Lower leg skin (tissue), 4 donors: ENCODE results near the gene CD33. TPM values are rescaled to one million over a fixed set of nuclear protein-coding genes. Genes with fewer than 3 reads are reported as not detected.
A peak's percentile ranks its signal among the peaks of the same experiment; 100 is the strongest.
"Not testable (repeated sequence)": the region's sequence is repeated elsewhere in the genome, so short reads cannot be mapped to it uniquely, and the experiment has no call there.

Experiments used
- DNase-seq, 2 donors: peaks; one replicate each; pipeline ENCODE4 v3.0.0-alpha.2; 2019; ENCODE audit warnings: low spot score in 2 of 2
- H3K4me3 ChIP-seq: fragments of 200-600 bp; sonication (generic); 2 replicates; pipeline ENCODE4 v1.5.1; 2017; ENCODE audit warnings: mild to moderate bottlenecking, low read depth; ENCODE audit not compliant: poor library complexity, severe bottlenecking
- CTCF ChIP-seq, 3 donors: fragments of 450-650 bp; IDR thresholded peaks; one replicate each; pipeline ENCODE4 v1.5.1; 2016; ENCODE audit warnings: antibody characterized with exemption in 3 of 3, mild to moderate bottlenecking in 3 of 3, moderate library complexity in 2 of 3
- POLR2A ChIP-seq, 2 donors: fragments of 450-650 bp; IDR thresholded peaks; one replicate each; pipeline ENCODE4 v1.6.1; 2016 to 2017; ENCODE audit warnings: antibody characterized with exemption in 2 of 2, mild to moderate bottlenecking in 1 of 2, moderate library complexity in 1 of 2
- WGBS, 2 donors: methylation state at CpG; one replicate each; pipeline ENCODE4 v1.1.5; 2018; 5-methylcytosine and 5-hydroxymethylcytosine counted together
- intact Hi-C: fragments of 100-400 bp; cut with DNase I; formaldehyde crosslinking; loops from one replicate; pipeline ENCODE4 v1.15.0; 2023; ENCODE audit warnings: low total_unique reads
- total RNA-seq, 4 donors: library from RNA; depleted of rRNA; stranded (reverse); fragments of >200 nt; gene quantifications; one replicate each; pipeline ENCODE4 v1.1.0, GENCODE V29; 2016

Gene CD33
- 1 to 10 TPM; 1.4 to 2.5 (median 2.1) TPM for total RNA-seq

GRCh38 chr19:51224898-51225393 is at the start of gene CD33:
Gene CD33 (plus strand): TSS chr19:51225080. CDS start chr19:51225119, 39 bp downstream.
- peak in 1 of 2 donors; percentile 17 for DNase-seq
- intact Hi-C loops, result not testable (repeated sequence)
- H3K4me3 ChIP-seq, result peak within 1 kb of the TSS; percentile 19
- 64 to 68% methylated on average over 11 of the region's 11 CpGs for WGBS, 2 donors

GRCh38 chr19:51179256-51179655 is 45.6 kb upstream of the CD33 start:
- intact Hi-C loops, result no loop called here
- H3K4me3 ChIP-seq, result no peak overlapping the region
- TF ChIP-seq CTCF (IDR thresholded peaks at IDR 0.05) (no peak), POLR2A (IDR thresholded peaks at IDR 0.05) (no peak)
- 38 to 58% methylated on average over 1 of the region's 1 CpG for WGBS, 2 donors
- DNase-seq, result peak in 1 of 2 donors; percentile 10

- H3K4me3 ChIP-seq, result no peak overlapping the region
- WGBS, 2 donors, result 93 to 100% methylated on average over 4 to 39 of the region's 39 CpGs
- peak in 1 of 2 donors; percentile 59 for DNase-seq
- no peak for TF ChIP-seq CTCF (IDR thresholded peaks at IDR 0.05)
- TF ChIP-seq POLR2A (IDR thresholded peaks at IDR 0.05), result no peak
- intact Hi-C loops, result no loop called here
Measured at GRCh38 chr19:51181377-51181912, 43.4 kb upstream of the CD33 start.

- peak in 1 of 2 donors; percentile 72 for DNase-seq
Measured at GRCh38 chr19:51181913-51182419, 42.9 kb upstream of the CD33 start.

DNA sequence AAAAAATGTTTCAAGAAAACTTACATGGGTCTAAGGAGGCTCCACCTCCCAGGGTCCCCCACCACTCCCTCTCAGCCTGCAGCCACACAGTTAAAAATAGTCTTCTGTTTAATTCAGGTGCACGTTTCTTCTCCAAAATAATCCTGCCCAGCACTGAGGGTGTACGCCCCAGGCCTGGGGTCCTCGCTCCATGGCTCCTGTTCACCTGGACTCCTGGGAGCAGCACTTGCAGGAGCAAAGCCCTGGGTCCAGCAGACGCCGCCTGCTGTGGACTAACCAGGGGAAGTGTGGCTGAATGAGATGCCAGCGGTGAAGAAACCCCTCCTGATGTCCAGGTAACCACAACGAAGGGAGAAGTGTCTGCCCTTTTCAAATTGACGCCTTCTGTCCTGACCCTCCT is 41.3 kb upstream of the CD33 start:
- DNase-seq, result peak in 1 of 2 donors; percentile 66
- intact Hi-C loops, result no loop called here
- no peak for TF ChIP-seq CTCF (IDR thresholded peaks at IDR 0.05)
- TF ChIP-seq POLR2A (IDR thresholded peaks at IDR 0.05), result no peak
- H3K4me3 ChIP-seq, result no peak overlapping the region
- WGBS, 2 donors, result 75 to 76% methylated on average over 8 of the region's 8 CpGs

More at GRCh38 chr19:51181913-51182419, 42.9 kb upstream of the CD33 start:
- TF ChIP-seq CTCF (IDR thresholded peaks at IDR 0.05), result no peak
- no peak for TF ChIP-seq POLR2A (IDR thresholded peaks at IDR 0.05)
- WGBS, 2 donors, result 57 to 70% methylated on average over 20 to 31 of the region's 31 CpGs
- H3K4me3 ChIP-seq, result no peak overlapping the region
- intact Hi-C loops, result no loop called here

GRCh38 chr19:51185069-51185867 is 39.6 kb upstream of the CD33 start:
- DNase-seq, result no peak
- intact Hi-C loops, result no loop called here
- TF ChIP-seq POLR2A (IDR thresholded peaks at IDR 0.05), result no peak
- no peak for TF ChIP-seq CTCF (IDR thresholded peaks at IDR 0.05)
- 78 to 88% methylated on average over 25 of the region's 25 CpGs for WGBS, 2 donors
- H3K4me3 ChIP-seq, result no peak overlapping the region
